NB4 (cell line): ENCODE results near the gene AKT1S1.

Experiments
- CTCF ChIP-seq: IDR thresholded peaks from one replicate; pipeline ENCODE4 v1.5.1; 2012; ENCODE audit warnings: low read depth, low read length
- MAX ChIP-seq: IDR thresholded peaks from 2 replicates; pipeline ENCODE4 v1.6.1; 2011; ENCODE audit warnings: low read depth, low read length

DNA sequence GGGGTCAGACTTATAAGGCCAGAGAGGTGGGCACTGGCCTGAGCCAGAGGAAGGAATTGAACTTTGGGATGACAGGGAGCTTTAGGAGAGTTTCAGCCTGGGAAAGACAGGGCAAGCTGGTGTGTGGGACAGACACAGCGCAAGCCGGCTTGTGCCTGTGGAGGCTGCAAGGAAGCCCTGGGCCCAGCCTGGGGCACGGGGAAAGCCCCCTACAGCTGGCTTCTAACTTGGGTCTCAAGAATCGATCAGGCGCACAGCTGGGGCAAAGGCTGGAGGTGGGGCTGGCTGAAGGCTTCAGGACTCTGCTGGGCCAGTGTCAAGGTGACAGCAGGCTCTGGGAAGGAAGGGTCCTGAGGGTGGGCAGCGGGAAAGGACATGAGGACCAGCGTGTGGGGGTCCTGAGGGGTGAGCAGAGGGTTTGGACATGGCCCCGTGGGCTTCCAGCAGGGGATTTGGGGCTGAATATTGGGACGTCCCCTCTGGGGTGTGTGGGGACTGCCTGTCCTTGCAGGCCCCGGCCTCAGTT is 23.2 kb downstream of the AKT1S1 start:
- TF ChIP-seq CTCF (no peak), MAX (no peak)
